Esophagus muscularis mucosa (tissue), 4 donors: ENCODE data around the gene TOR4A.

Experiments used
- EP300 ChIP-seq: sonication (generic); formaldehyde crosslinking; IDR thresholded peaks from one replicate; pipeline ENCODE4 v1.6.1; 2017; ENCODE audit warnings: antibody characterized with exemption
- POLR2AphosphoS5 ChIP-seq, 2 donors: sonication (generic); formaldehyde crosslinking; IDR thresholded peaks; one replicate each; pipeline ENCODE4 v1.6.1; 2017; ENCODE audit warnings: antibody characterized with exemption in 2 of 2
- TF ChIP-seq, protein P1 (sequence below), 3 experiments: fragments of 200-600 bp in 2 of 3; fragments of 450-650 bp in 1 of 3; sonication (generic) in 2 of 3; IDR thresholded peaks; one replicate each; pipeline ENCODE4 v1.5.1; 2017 to 2019; ENCODE audit warnings: antibody characterized with exemption in 3 of 3, mild to moderate bottlenecking in 2 of 3, moderate library complexity in 1 of 3

DNA sequence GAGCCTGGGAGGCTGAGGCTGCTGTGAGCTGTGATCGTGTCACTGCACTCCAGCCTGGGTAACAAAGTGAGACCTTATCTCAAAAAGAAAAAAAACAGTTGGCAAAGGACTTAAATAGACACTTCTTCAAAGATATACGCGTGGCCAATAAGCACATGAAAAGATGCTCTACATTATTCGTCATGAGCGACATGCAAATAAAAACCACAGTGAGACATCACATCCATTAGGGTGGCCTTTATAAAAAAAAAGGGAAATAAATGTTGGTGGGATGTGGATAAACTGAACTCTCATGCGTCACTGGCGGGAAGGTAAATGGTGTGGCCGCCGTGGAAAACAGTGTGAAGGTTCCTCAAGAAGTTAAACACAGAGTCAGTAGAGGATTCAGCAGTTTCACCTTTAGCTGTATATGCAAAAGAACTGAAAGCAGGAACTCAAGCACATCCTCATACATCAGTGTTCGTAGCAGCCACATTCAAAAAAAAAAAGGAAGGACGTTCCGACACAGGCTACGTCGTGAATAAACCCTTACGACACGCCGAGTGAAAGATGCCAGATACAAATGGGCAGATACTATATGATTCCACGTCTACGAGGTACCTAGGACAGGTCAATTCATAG lies 49.0 kb downstream of the TOR4A start:
- TF ChIP-seq, protein P1, sequence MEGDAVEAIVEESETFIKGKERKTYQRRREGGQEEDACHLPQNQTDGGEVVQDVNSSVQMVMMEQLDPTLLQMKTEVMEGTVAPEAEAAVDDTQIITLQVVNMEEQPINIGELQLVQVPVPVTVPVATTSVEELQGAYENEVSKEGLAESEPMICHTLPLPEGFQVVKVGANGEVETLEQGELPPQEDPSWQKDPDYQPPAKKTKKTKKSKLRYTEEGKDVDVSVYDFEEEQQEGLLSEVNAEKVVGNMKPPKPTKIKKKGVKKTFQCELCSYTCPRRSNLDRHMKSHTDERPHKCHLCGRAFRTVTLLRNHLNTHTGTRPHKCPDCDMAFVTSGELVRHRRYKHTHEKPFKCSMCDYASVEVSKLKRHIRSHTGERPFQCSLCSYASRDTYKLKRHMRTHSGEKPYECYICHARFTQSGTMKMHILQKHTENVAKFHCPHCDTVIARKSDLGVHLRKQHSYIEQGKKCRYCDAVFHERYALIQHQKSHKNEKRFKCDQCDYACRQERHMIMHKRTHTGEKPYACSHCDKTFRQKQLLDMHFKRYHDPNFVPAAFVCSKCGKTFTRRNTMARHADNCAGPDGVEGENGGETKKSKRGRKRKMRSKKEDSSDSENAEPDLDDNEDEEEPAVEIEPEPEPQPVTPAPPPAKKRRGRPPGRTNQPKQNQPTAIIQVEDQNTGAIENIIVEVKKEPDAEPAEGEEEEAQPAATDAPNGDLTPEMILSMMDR (IDR thresholded peaks at IDR 0.05), result no peak
- no peak for TF ChIP-seq POLR2AphosphoS5 (IDR thresholded peaks at IDR 0.05)
- no peak for TF ChIP-seq EP300
